HUDEP-2 (cell line): Measurements from ENCODE around the gene STARD10.

ENCODE experiments used
- DNase-seq, 76 experiments: peaks; one replicate each; lab custom pipeline; 2025; ENCODE audit not compliant: unreplicated experiment in 76 of 76; lab: John Stamatoyannopoulos, UW

STARD10 gene

GRCh38 chr11:72767203-72768062, 26.4 kb downstream of the STARD10 start:
- no peak for DNase-seq

GRCh38 chr11:72766152-72766902, 27.5 kb downstream of the STARD10 start:
- no peak for DNase-seq

GRCh38 chr11:72764503-72764902, 29.3 kb downstream of the STARD10 start:
- no peak for DNase-seq

- DNase-seq, result no peak
Observed at GRCh38 chr11:72763823-72764222, 30.0 kb downstream of the STARD10 start.

GRCh38 chr11:72762641-72763304, 31.1 kb downstream of the STARD10 start:
- no peak for DNase-seq

GRCh38 chr11:72760539-72761405, 33.1 kb downstream of the STARD10 start:
- no peak for DNase-seq

GRCh38 chr11:72759468-72759985, 34.3 kb downstream of the STARD10 start:
- DNase-seq, result no peak

- DNase-seq, result peak in 16 of 76 experiments; percentile 10 to 60 (median 30)
Observed at GRCh38 chr11:72758690-72759389, 35.0 kb downstream of the STARD10 start.

- DNase-seq, result no peak
Observed at GRCh38 chr11:72758304-72758689, 35.5 kb downstream of the STARD10 start.

GRCh38 chr11:72755713-72756285, 38.0 kb downstream of the STARD10 start:
- no peak for DNase-seq

- no peak for DNase-seq
Observed at GRCh38 chr11:72754544-72755155, 39.2 kb downstream of the STARD10 start.

GRCh38 chr11:72754149-72754543, 39.7 kb downstream of the STARD10 start:
- DNase-seq, result no peak

GRCh38 chr11:72753341-72754148, 40.3 kb downstream of the STARD10 start:
- peak in 1 of 76 experiments; percentile 15 for DNase-seq

GRCh38 chr11:72752088-72752914, 41.5 kb downstream of the STARD10 start, which contains the start of gene ARAP1:
Gene ARAP1 (minus strand): TSS chr11:72752408. CDS start chr11:72727128, 25,280 bp downstream.
- DNase-seq, result peak in 61 of 76 experiments; percentile 5 to 79 (median 59)

GRCh38 chr11:72751116-72752087, 42.4 kb downstream of the STARD10 start:
- no peak for DNase-seq
